ENCODE measurements around the gene C4A.

GRCh38 chr6:31935823-31936222 is 46.0 kb upstream of the C4A start:
- no peak for TF ChIP-seq CTCF (IDR thresholded peaks at IDR 0.05; ENCODE audit: insufficient read depth, low read length, poor library complexity, severe bottlenecking)
- TF ChIP-seq EZH2phosphoT487 (conservative IDR thresholded peaks at IDR 0.05; ENCODE audit: low read length) = no peak

All from SU-DHL-6 (cell line).